22Rv1 (cell line): Measurements from ENCODE around the gene ABT1.

Source experiments
- H3K27ac ChIP-seq: fragments of 450-650 bp; 2 replicates; pipeline ENCODE4 v1.5.1; 2017
- ZFX ChIP-seq: fragments of 450-650 bp; IDR thresholded peaks from 2 replicates; pipeline ENCODE4 v1.6.1; 2017; ENCODE audit warnings: antibody characterized with exemption, borderline replicate concordance
- TF ChIP-seq, protein P1 (sequence below): fragments of 450-650 bp; IDR thresholded peaks from 2 replicates; pipeline ENCODE4 v1.5.1; 2017; ENCODE audit warnings: mild to moderate bottlenecking

ABT1 gene

DNA sequence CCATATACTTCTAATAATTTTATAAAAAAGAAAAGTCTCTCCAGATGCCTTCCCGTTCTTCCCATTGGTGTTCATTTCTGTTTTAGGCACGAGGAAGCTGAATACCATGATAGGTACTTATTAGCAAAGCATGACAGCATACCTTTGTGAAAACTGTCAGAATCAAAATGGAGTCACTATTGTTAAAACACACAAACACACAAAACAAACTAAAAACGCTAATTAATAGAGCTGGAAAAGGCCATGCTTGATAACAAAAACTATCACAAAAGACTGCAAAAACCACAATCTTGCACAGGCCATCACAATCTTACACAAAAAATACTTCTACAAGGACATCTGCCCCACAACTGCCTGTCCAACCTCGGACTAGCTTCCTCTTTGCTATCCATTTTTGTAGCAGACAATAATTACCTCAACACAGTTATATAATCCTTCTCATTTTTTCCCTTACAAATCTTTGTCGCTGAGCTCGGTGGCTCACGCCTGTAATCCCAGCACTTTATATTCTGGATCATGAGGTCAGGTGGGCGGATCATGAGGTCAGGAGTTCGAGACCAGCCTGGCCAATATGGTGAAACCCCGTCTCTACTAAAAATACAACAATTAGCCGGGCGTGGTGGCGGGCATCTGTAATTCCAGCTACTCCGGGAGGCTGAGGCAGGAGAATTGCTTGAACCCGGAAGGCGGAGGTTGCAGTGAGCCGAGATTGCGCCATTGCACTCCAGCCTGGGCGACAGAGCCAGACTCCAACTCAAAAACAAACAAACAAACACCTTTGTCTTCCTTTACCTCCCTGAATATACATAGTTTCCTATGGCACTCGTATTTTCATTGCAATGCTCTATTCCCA, 3.2 kb upstream of the ABT1 start:
- TF ChIP-seq, protein P1, sequence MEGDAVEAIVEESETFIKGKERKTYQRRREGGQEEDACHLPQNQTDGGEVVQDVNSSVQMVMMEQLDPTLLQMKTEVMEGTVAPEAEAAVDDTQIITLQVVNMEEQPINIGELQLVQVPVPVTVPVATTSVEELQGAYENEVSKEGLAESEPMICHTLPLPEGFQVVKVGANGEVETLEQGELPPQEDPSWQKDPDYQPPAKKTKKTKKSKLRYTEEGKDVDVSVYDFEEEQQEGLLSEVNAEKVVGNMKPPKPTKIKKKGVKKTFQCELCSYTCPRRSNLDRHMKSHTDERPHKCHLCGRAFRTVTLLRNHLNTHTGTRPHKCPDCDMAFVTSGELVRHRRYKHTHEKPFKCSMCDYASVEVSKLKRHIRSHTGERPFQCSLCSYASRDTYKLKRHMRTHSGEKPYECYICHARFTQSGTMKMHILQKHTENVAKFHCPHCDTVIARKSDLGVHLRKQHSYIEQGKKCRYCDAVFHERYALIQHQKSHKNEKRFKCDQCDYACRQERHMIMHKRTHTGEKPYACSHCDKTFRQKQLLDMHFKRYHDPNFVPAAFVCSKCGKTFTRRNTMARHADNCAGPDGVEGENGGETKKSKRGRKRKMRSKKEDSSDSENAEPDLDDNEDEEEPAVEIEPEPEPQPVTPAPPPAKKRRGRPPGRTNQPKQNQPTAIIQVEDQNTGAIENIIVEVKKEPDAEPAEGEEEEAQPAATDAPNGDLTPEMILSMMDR = no peak
- no peak for TF ChIP-seq ZFX
- H3K27ac ChIP-seq = no peak overlapping the region

DNA sequence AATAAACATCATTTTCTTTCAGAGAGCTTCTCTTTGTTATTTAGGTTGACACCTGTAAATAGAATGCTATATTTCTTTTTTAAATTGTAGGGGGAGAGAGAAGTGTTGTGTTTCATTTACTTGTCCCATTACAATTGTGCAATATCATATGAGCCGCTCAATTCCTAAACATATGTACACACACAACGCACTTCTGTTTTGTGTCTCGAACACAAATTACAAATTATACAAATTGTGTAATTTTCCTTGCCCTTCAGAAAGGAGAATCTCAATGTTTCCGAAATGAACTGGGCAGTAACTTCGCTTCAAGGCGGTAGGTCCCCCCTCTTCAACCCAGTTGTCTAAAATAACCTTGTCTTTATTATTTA, 2.6 kb upstream of the ABT1 start:
- TF ChIP-seq, protein P1 = no peak
- TF ChIP-seq ZFX = no peak
- no peak overlapping the region for H3K27ac ChIP-seq

DNA sequence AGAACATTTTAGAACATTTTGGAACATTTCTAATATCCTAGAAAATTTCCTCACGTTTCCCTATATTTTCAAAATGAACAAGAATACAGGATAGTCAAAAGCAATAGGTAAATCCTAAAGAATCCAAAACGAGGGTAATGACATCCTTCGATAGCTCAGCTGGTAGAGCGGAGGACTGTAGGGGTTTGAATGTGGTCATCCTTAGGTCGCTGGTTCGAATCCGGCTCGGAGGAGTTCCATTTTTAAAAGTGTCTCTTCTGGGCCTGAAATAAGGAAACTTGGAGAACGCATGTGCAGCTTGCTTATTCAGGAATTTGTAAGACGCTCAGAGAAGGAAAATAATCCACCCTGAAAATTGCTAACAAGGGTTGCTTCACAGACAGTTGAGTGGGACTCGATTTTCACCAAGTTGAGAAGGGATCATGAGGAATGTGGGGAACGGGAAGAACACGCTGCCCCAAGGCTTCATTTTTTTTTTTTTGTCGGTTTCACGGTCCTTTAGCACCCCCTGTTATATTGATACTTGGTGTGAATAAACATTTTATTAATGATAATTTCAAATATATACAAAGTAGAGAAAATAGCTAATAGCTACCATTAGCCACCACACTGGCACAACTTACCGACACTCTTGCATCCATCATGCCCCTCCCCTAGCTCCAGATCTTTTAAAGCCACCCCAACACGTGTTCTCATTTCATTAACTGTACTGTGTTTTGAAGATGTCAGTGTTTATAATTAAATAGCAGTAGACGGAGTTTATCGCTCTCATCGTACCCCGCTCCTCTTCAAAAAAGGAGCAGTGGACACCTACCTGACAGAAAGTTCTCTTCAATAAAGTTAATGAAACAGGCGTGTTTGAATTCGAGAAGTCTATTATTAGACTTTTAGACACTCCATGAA, 1.8 kb upstream of the ABT1 start:
- TF ChIP-seq ZFX = no peak
- TF ChIP-seq, protein P1 = no peak
- peak overlapping the region; percentile 87 for H3K27ac ChIP-seq

DNA sequence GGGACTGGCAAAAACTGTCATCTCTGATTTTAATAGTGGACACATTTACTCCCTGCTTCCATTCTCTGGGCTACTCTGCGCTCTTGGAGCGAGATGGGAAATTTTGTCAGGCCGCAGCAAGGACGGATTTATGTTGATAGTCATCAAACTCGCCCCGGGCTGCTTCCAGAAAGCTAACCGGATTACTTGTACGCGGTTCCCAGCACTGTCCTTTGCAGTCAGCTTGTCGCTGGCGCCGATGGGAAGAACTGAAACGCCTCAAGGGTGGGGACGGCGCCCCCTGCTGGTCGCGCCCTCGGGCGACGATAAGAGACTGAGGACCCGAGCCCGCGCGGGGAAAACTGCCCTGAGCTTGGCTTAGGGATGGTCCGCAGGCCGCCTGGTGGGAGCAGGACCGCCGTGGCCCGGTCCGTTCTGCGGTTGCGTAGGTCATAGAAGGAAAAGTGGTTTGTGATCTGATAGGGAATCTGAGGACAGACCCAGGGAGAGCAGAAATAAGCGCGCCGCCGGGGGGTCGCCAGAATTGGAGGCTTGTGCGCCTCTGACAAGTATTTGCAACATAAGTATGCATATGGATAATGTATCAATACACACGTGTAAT, 984 bp upstream of the ABT1 start:
- no peak for TF ChIP-seq ZFX
- TF ChIP-seq, protein P1 = peak; percentile 94
- peak overlapping the region; percentile 87 for H3K27ac ChIP-seq

DNA sequence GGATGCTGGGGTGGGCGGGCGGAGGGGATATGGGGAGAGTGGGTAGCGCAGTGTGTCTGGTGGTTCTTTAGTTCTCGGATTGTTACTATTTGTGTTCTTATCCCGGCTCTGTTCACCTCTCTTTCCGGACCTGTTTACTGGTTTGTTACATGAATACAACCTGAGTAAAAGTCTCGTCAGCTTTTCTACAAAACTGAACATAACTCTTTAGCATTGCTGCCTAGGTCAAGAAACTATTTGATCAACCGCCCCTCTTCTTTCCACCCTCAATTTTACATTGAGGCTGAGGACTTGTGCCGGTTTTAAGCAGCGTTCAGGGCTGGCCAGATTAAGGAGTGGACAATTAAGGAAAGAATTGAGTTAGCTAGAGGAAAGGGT, 625 bp downstream of the ABT1 start:
- H3K27ac ChIP-seq = peak overlapping the region; percentile 87
- no peak for TF ChIP-seq ZFX
- TF ChIP-seq, protein P1 = no peak

DNA sequence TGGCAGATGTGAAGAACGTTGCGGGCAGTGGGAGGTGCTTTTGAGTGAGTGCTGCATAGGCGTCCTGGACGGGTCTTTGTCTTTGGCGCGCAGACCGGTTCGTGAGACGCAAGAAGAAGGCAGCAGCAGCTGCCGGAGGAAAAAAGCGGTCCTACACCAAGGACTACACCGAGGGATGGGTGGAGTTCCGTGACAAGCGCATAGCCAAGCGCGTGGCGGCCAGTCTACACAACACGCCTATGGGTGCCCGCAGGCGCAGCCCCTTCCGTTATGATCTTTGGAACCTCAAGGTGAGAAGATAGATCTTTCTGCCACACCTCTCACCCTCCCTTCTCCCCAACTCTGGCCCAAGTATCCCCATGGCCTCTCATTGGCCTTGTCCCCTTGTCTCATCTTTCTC, 1.1 kb downstream of the ABT1 start:
- H3K27ac ChIP-seq = peak overlapping the region; percentile 87; the same call in 1 of the 2 replicates
- TF ChIP-seq, protein P1 = no peak
- TF ChIP-seq ZFX = no peak
